GM04504 (cell line): Measurements from ENCODE around the gene LRP2BP.
"Not testable (repeated sequence)": the region's sequence is repeated elsewhere in the genome, so short reads cannot be mapped to it uniquely, and the experiment has no call there.

ENCODE experiments used
- DNase-seq: peaks from one replicate; pipeline ENCODE4 v3.0.0-alpha.2; 2012; ENCODE audit warnings: low read depth

Gene LRP2BP

GRCh38 chr4:185325721-185326120, 70.0 kb downstream of the LRP2BP start:
- DNase-seq = not testable (repeated sequence)

- DNase-seq = not testable (repeated sequence)
Measured at GRCh38 chr4:185324361-185324760, 71.4 kb downstream of the LRP2BP start.

- DNase-seq = no peak
Measured at GRCh38 chr4:185323606-185324005, 72.1 kb downstream of the LRP2BP start.

- DNase-seq = no peak
Measured at GRCh38 chr4:185322803-185323202, 72.9 kb downstream of the LRP2BP start.

GRCh38 chr4:185318679-185319078, 77.0 kb downstream of the LRP2BP start:
- no peak for DNase-seq

GRCh38 chr4:185317880-185318279, 77.8 kb downstream of the LRP2BP start:
- DNase-seq = no peak

- DNase-seq = not testable (repeated sequence)
Measured at GRCh38 chr4:185317462-185317861, 78.3 kb downstream of the LRP2BP start.
